ENCODE data around the gene PRR14.

- TF ChIP-seq CTCF (tag by site-specific recombination; IDR thresholded peaks at IDR 0.05) (no peak), ZNF274 (IDR thresholded peaks at IDR 0.05; ENCODE audit: low read length) (no peak), ZNF274 (tag by site-specific recombination; IDR thresholded peaks at IDR 0.05; ENCODE audit: borderline replicate concordance) (no peak), REST (tag by site-specific recombination; IDR thresholded peaks at IDR 0.05) (no peak), ZNF133 (tag by site-specific recombination; IDR thresholded peaks at IDR 0.05) (no peak), ZNF214 (tag by site-specific recombination; IDR thresholded peaks at IDR 0.05; ENCODE audit: borderline replicate concordance) (no peak), KLF1 (tag by site-specific recombination; IDR thresholded peaks at IDR 0.05) (no peak), ZNF837 (tag by site-specific recombination; IDR thresholded peaks at IDR 0.05) (no peak), ZNF394 (tag by site-specific recombination; IDR thresholded peaks at IDR 0.05; ENCODE audit: borderline replicate concordance) (no peak), ZNF707 (tag by site-specific recombination; IDR thresholded peaks at IDR 0.05) (no peak), TCF7L2 (IDR thresholded peaks at IDR 0.05; ENCODE audit: borderline replicate concordance, low read depth, low read length) (no peak), ZNF510 (tag by site-specific recombination; IDR thresholded peaks at IDR 0.05; ENCODE audit: insufficient replicate concordance) (no peak), ZNF48 (tag by site-specific recombination; IDR thresholded peaks at IDR 0.05) (no peak), ZNF571 (tag by site-specific recombination; IDR thresholded peaks at IDR 0.05) (no peak)
Observed at GRCh38 chr16:30692396-30693064, 41.8 kb downstream of the PRR14 start.
